ENCODE measurements around the gene RIPK3.
"Not testable (repeated sequence)": the region's sequence is repeated elsewhere in the genome, so short reads cannot be mapped to it uniquely, and the experiment has no call there.

Gene RIPK3

GRCh38 chr14:24355009-24355408, 15.2 kb upstream of the RIPK3 start:
- no peak overlapping the region for H3K4me3 ChIP-seq (ENCODE audit: low read length)
- no peak for DNase-seq (ENCODE audit: low read depth)
- TF ChIP-seq CTCF (conservative IDR thresholded peaks at IDR 0.05; ENCODE audit: low read depth, low read length): no peak

GRCh38 chr14:24354482-24354825, 14.7 kb upstream of the RIPK3 start:
- DNase-seq (ENCODE audit: low read depth); H3K4me3 ChIP-seq (ENCODE audit: low read length): not testable (repeated sequence)

GRCh38 chr14:24353559-24354481, 14.0 kb upstream of the RIPK3 start:
- no peak for TF ChIP-seq CTCF (conservative IDR thresholded peaks at IDR 0.05; ENCODE audit: low read depth, low read length)
- DNase-seq (ENCODE audit: low read depth): no peak
- H3K4me3 ChIP-seq (ENCODE audit: low read length): no peak overlapping the region

- DNase-seq (ENCODE audit: low read depth): no peak
- peak; percentile 18 for TF ChIP-seq CTCF (conservative IDR thresholded peaks at IDR 0.05; ENCODE audit: low read depth, low read length)
- H3K4me3 ChIP-seq (ENCODE audit: low read length): no peak overlapping the region
These were observed 11.7 kb upstream of the RIPK3 start for GRCh38 chr14:24351517-24351916.

GRCh38 chr14:24349742-24350141, 10.0 kb upstream of the RIPK3 start:
- no peak for TF ChIP-seq CTCF (conservative IDR thresholded peaks at IDR 0.05; ENCODE audit: low read depth, low read length)
- DNase-seq (ENCODE audit: low read depth): no peak
- no peak overlapping the region for H3K4me3 ChIP-seq (ENCODE audit: low read length)

GRCh38 chr14:24348186-24348585, 8.4 kb upstream of the RIPK3 start:
- DNase-seq (ENCODE audit: low read depth): no peak
- no peak overlapping the region for H3K4me3 ChIP-seq (ENCODE audit: low read length)
- TF ChIP-seq CTCF (conservative IDR thresholded peaks at IDR 0.05; ENCODE audit: low read depth, low read length): no peak

GRCh38 chr14:24347134-24347533, 7.3 kb upstream of the RIPK3 start:
- no peak for DNase-seq (ENCODE audit: low read depth)
- TF ChIP-seq CTCF (conservative IDR thresholded peaks at IDR 0.05; ENCODE audit: low read depth, low read length): no peak

More at GRCh38 chr14:24347134-24347533, 7.3 kb upstream of the RIPK3 start:
- H3K4me3 ChIP-seq (ENCODE audit: low read length): no peak overlapping the region
